Left lobe of liver (tissue), 2 donors: ENCODE measurements around the gene CWC25. TPM values are rescaled to one million over a fixed set of nuclear protein-coding genes. Genes with fewer than 3 reads are reported as not detected.
A peak's percentile ranks its signal among the peaks of the same experiment; 100 is the strongest.
"Not testable (repeated sequence)": the region's sequence is repeated elsewhere in the genome, so short reads cannot be mapped to it uniquely, and the experiment has no call there.

Experiments used
- ATAC-seq: fragments of 200-7000 bp; cut with Tn5 transposase; one replicate; pipeline ENCODE4 v1.9.1; 2020; ENCODE audit warnings: mild to moderate bottlenecking, moderate library complexity
- DNase-seq: peaks from one replicate; pipeline ENCODE4 v3.0.0-alpha.2; 2020; ENCODE audit warnings: low spot score
- total RNA-seq: library from RNA; stranded (reverse); gene quantifications from one replicate; pipeline ENCODE4 v1.2.1, GENCODE V29; 2021
- donor health status: DM: no; HTN: no; CAD: no; lungs with moderate emphysema.
- donor health status: DM: no; HTN: yes; CAD: no.

CWC25 gene
- total RNA-seq, 1 donor from 2014 or later: 11.2 TPM

- not testable (repeated sequence) for DNase-seq, ATAC-seq
These were observed 34.9 kb downstream of the CWC25 start for GRCh38 chr17:38790148-38790707.

- DNase-seq: no peak
- ATAC-seq: no peak
These were observed 35.9 kb downstream of the CWC25 start for GRCh38 chr17:38789185-38789584.

DNA sequence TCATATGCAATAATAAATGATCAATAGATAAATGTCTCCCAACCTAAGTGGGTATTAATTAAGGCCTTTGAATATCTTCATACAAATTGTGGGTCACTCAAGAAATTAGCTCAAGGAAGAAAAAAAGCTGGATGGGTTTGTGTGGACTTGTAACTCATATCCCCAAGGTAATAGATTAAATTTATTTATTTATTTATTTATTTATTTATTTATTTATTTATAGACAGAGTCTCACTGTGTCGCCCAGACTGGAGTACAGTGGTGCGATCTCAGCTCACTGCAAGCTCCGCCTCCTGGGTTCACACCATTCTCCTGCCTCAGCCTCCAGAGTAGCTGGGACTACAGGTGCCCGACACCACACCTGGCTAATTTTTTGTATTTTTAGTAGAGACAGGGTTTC, 37.1 kb downstream of the CWC25 start:
- not testable (repeated sequence) for ATAC-seq, DNase-seq

DNA sequence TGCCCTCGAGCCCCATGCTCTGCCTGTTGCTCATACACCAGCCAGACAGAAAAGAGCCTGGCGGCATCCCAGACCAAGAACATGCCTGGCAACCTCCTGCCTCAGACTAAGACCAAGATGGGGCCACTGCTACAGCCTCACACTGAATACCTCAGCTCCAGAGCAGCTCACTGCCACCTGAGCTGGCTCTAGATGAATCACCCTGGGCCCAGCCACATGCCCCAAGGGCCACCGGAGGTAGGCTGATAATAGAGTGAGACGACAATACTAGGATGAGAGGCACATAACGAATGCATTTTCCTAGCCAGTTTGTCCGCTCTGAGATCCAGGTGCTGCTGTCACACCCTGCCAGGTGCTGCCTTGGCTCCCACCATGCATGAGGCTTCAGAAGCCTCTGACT, 38.7 kb downstream of the CWC25 start:
- ATAC-seq (no peak), DNase-seq (no peak)

DNA sequence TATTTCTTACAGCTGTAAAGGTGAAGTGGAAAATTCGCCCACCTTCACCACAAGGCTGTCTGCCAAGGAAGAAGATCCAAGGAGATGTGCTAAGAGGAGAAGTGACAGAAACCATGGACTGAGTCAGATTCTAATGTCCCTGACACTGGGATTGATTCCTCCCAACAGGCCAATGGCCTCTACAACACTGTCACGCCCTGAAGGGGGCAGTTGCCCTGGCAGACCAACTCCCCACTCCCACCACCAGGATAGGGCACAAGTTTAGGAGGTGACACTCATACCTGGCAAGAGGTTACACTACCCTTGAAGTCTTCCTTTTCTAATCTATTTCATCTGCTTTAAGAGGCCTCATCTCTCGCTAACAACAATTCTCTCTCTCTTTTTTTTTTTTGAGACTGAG, 41.9 kb downstream of the CWC25 start:
- ATAC-seq: no peak

DNA sequence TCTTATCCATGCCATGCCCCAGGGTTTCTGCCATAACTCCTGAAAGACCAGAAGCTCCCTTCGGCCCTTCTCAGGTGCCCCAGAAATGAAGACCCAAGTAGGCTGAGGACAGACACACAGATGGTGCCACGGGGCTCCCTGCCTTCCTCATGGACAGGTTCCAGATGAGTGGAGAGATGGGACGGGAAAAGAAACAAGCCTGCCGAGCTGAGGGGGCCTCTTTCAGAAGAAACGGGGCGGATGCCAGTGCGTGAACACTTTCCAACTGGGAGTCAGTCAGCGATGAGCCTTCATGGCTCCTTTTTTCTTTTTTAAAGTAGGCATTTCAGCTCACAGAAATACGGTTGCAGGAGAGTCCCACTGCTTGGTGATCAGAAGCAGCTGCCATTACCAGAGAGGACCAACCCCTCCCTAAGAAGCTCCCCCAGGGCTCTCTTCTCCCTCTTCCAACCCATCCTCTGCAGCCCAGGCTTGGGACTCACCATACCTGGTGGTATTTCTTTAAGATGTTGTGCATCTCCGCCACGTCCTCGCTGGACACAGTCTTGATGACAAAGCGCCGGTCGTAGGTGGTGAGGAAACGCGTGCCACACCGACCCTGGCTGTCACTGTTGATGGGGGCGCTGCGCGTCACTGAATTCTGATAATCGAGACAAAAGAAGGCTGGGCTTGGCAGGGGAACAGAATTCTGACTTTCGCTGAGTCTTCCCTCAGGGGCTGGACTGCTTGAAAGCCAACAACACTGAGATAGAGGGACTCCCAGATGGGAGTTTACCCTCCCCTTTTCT, 45.0 kb downstream of the CWC25 start:
- DNase-seq: no peak
- ATAC-seq: no peak

More for the DNA sequence above, 41.9 kb downstream of the CWC25 start:
- DNase-seq: no peak

GRCh38 chr17:38777641-38778250, 47.4 kb downstream of the CWC25 start:
- ATAC-seq (no peak), DNase-seq (no peak)

DNA sequence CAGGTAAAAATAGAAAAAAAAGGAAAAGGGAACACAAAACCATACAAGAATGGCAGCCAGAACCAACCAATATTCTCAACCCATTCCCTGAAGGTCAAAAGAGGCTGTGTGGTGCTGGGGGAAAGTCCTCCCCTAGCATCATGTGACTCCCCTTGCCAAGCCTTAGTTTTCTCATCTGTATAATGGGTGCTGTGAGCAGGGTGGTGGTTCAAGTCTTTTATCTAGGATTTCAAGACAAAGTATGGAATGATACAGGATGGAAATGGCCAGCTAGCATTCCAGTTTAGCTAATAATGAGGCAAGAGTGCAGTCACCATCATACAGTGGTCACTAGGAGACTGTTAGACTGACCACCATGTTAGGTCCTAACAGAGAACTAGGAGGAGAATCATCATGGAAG, 51.9 kb downstream of the CWC25 start:
- ATAC-seq: no peak

GRCh38 chr17:38768417-38768816, 56.7 kb downstream of the CWC25 start:
- no peak for DNase-seq
- no peak for ATAC-seq

More for the DNA sequence above, 51.9 kb downstream of the CWC25 start:
- no peak for DNase-seq

DNA sequence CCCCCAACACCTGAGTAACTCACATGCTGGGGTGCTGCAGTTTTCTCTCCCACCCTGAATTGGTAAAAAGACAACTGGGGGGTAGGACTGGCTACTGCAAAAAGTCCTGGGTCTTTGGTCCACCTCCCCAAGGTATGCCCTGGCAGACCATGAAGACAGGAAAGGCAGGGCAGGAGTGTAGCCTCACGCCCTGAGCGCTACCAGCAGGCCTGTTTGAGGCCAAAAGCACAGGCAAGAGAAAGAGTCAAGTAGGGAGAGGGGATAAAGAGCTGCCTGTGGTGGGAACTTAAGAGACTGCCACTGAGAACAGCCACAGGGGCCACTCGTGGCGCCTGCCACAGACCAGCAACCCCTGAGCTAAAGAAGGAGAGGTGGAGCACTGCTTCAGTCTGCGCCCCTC, 58.8 kb downstream of the CWC25 start:
- no peak for DNase-seq

GRCh38 chr17:38762231-38762630, 62.9 kb downstream of the CWC25 start:
- ATAC-seq (no peak), DNase-seq (no peak)

More for the DNA sequence above, 58.8 kb downstream of the CWC25 start:
- no peak for ATAC-seq

DNA sequence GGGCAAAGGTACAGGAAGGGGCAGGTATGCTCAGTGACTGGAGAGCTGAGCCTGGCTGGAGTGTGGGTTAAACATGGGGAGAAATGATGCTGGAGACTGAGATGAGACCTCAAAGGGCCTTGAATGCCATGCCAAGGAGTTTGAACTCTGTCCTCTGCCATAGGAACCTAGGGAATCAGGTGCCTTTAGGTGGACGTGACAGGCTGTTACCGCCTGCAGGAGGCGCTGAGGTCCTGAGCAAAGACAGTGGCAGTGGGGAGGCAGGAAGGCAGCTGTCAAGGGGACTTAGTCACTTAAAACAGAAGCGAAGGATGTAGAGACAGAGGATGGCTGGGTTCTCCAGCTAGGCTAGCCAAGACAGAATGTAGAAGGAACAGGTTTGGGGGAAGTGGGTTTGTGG, 63.5 kb downstream of the CWC25 start:
- DNase-seq: no peak
- no peak for ATAC-seq

DNA sequence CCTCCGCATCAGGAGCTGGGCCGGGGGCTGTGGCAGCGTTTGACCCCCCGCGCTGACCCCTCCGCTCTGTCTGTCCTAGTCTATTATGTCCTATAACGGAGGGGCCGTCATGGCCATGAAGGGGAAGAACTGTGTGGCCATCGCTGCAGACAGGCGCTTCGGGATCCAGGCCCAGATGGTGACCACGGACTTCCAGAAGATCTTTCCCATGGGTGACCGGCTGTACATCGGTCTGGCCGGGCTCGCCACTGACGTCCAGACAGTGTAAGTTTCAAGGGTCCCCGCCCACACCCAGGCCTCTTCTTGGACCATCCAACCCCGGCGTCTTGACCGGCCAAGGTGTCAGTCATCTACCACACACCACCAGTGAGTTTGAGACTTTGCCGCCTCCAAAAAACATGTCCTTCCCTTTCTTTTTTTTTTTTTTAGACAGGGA, 72.0 kb downstream of the CWC25 start:
- no peak for ATAC-seq
- no peak for DNase-seq

GRCh38 chr17:38752308-38753070, 72.6 kb downstream of the CWC25 start, which contains the start of gene PSMB3:
PSMB3 (plus strand) TSS chr17:38752741; CDS start chr17:38752827, 86 bp downstream.
- peak; percentile 99 for DNase-seq
- peak; percentile 82 for ATAC-seq

DNA sequence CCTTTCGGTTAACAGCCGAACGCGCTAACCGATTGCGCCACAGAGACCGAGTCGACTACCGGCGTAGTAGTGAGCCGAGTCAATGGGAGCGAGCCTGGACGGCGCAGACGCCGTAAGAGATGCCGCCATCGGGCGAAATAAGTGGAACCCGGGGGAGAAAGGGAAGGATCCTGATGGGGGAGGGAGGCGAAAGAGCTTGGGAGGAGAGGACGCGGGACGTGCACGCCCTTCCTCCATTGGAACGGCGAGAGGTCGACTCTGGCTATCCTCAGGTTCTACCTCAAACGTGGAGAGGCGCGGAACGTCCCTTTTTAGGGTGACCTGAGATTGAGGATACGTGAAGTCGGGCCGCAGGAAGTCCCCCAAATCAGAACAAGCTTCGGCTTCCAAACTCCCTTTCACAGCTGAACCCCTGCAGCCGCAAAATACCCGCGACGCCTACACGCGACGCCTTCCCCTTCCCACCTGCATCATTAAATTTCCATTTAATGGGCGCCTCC, 73.3 kb downstream of the CWC25 start:
- ATAC-seq: peak; percentile 52

DNA sequence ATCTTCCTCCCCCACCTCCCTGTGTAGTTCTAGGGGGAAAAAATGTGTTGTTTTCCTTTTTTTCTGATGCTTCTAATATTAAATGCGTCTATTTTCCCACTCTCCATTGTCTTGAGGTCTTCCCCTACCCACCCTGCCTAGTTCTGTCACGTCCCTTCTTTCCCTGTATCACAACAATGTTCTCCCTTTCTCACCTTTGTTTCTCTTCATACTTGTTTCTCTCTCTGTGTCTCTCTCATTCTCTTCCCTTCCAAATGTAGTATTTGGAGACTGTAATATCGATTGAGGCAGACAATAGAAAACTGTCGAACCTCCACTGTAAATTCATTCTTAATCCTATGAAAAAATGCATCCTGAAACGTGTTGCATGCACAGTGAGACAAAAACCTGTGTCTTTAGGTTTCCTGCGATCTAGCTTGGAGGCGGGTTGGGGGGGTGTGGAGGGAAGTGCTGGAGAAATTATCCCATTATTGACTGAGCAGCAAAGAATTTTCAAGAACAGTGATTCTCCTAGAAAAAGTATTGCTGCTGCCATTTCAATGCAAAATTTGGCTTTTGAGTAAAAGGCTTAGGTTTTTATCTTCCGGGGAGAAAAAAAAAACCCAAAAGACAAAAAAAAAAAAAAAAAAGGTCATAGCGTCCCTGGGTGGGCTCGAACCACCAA, 73.8 kb downstream of the CWC25 start:
- DNase-seq: no peak
- ATAC-seq: no peak

More for the DNA sequence above, 73.3 kb downstream of the CWC25 start:
- DNase-seq: peak; percentile 84
